GDM1 (cell line): Measurements from ENCODE around the gene SPEF2.
A peak's percentile ranks its signal among the peaks of the same experiment; 100 is the strongest.

Experiments
- DNase-seq: peaks from one replicate; lab custom pipeline; 2025; lab: John Stamatoyannopoulos, UW

The SPEF2 gene

GRCh38 chr5:35736280-35736679 is 118.6 kb downstream of the SPEF2 start:
- no peak for DNase-seq

- DNase-seq: no peak
Observed at GRCh38 chr5:35741126-35741716, 123.6 kb downstream of the SPEF2 start.

- no peak for DNase-seq
Observed at GRCh38 chr5:35741971-35742370, 124.3 kb downstream of the SPEF2 start.

GRCh38 chr5:35743644-35744043 is 126.0 kb downstream of the SPEF2 start:
- DNase-seq: no peak

- no peak for DNase-seq
Observed at GRCh38 chr5:35745193-35745592, 127.5 kb downstream of the SPEF2 start.

- no peak for DNase-seq
Observed at GRCh38 chr5:35745660-35746059, 128.0 kb downstream of the SPEF2 start.

- DNase-seq: no peak
Observed at GRCh38 chr5:35752012-35752411, 134.3 kb downstream of the SPEF2 start.

GRCh38 chr5:35753500-35753899 is 135.8 kb downstream of the SPEF2 start:
- no peak for DNase-seq

- no peak for DNase-seq
Observed at GRCh38 chr5:35754481-35754880, 136.8 kb downstream of the SPEF2 start.

GRCh38 chr5:35755966-35756365 is 138.3 kb downstream of the SPEF2 start:
- no peak for DNase-seq

- DNase-seq: no peak
Observed at GRCh38 chr5:35758151-35758724, 140.6 kb downstream of the SPEF2 start.

- DNase-seq: no peak
Observed at GRCh38 chr5:35761541-35761940, 143.9 kb downstream of the SPEF2 start.

- DNase-seq: no peak
Observed at GRCh38 chr5:35762368-35762767, 144.7 kb downstream of the SPEF2 start.

GRCh38 chr5:35765921-35766320 is 148.3 kb downstream of the SPEF2 start:
- no peak for DNase-seq

- DNase-seq: no peak
Observed at GRCh38 chr5:35771300-35771699, 153.6 kb downstream of the SPEF2 start.

GRCh38 chr5:35771839-35772238 is 154.2 kb downstream of the SPEF2 start:
- no peak for DNase-seq

- DNase-seq: no peak
Observed at GRCh38 chr5:35773967-35774366, 156.3 kb downstream of the SPEF2 start.

GRCh38 chr5:35776757-35777156 is 159.1 kb downstream of the SPEF2 start:
- no peak for DNase-seq

GRCh38 chr5:35777358-35778087 is 159.9 kb downstream of the SPEF2 start:
- peak; percentile 31 for DNase-seq

- DNase-seq: no peak
Observed at GRCh38 chr5:35778259-35778769, 160.7 kb downstream of the SPEF2 start.

- DNase-seq: no peak
Observed at GRCh38 chr5:35780236-35780635, 162.6 kb downstream of the SPEF2 start.

GRCh38 chr5:35781181-35781790 is 163.6 kb downstream of the SPEF2 start:
- DNase-seq: no peak

- no peak for DNase-seq
Observed at GRCh38 chr5:35783551-35783950, 165.9 kb downstream of the SPEF2 start.
